Activated CD4-positive, alpha-beta T cell treated with anti-CD3 and anti-CD28 coated beads for 24 hours (primary cell): ENCODE data around the gene RPEL1.

Source experiments
- DNase-seq, 2 donors: peaks; one replicate each; pipeline ENCODE4 v3.0.0-alpha.2; 2020; ENCODE audit warnings: low read depth in 2 of 2

Gene RPEL1

DNA sequence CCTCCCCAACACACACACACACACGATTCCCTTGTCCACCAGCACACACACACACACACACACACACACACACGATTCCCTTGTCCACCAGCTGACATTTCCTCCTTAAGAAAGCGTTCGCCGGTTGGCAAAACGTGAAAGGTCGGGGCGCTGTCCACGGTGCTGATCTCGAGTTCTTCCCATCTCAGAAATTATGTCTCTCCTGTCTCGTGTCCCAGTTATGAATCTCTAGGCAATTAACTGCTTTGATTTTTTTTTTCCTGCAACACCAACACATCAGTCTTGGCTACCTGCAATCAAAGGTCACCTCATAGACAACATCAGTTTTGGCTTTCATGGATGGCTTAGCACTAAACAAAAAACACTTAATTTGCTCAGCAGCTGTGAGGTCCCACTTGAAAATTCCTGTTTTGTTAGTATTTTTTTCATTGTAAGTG lies 33.2 kb downstream of the RPEL1 start:
- peak; percentile 21 to 46 for DNase-seq

DNA sequence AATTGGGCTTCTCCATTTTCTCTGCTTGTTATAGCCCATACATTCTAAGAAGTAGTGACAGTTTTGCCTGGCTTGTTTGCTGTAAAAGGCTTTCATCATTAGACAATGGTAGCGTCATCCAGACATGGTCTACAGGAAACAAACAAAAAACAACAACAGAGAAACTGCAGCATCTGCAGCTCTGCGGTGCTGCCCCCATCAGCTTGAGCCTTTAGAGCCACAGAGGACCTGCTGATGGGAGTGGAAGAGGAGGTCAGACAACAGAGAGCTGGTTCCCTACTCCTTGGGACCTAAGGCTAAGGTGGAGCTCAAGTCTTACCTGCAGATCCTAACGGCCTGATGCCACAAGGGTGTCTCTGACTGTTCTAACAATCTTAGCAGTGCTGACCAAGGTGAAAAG lies 34.3 kb downstream of the RPEL1 start:
- DNase-seq, result no peak

GRCh38 chr10:103280506-103280905 lies 34.8 kb downstream of the RPEL1 start:
- no peak for DNase-seq

GRCh38 chr10:103281753-103282152 lies 36.1 kb downstream of the RPEL1 start:
- DNase-seq, result no peak

DNA sequence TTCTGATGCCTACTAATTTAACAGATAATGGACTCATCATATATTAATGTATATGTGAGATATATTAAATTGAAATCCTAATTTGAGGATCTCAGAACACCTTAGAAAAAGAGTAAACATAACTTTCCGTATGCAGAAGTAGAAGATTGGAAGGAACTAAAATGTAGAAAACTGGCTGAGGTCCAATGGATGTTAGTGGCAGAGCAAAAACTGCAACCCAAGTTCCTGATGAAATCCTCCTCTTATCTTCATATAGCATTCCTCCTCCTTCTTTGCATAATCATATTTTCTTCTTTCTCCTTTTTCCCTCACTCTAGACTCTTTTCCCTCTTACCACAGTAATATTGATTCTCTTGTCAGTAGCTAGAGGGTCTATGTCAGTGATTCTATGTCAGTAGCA lies 37.3 kb downstream of the RPEL1 start:
- no peak for DNase-seq

- DNase-seq, result no peak
Measured at GRCh38 chr10:103284170-103284569, 38.5 kb downstream of the RPEL1 start.

DNA sequence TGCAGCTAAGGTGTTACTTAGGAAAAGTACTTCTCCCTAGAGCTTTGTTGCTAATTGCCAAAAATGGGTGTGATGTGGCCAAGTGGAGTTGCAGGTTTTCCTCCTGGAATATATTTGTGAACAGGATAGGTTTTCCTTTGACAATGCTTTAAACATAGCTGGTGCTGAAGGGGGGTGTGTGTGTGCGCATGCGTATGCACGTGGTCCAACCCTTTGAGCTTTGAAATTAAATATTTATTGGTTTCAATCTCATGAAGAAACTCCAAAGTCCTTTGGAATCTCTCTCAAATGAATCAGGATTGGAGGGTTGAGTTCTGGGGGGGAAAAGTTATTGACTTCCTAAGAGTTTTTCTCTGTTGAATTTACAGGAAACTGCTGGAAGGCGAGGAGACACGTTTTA lies 42.3 kb downstream of the RPEL1 start:
- DNase-seq, result no peak

DNA sequence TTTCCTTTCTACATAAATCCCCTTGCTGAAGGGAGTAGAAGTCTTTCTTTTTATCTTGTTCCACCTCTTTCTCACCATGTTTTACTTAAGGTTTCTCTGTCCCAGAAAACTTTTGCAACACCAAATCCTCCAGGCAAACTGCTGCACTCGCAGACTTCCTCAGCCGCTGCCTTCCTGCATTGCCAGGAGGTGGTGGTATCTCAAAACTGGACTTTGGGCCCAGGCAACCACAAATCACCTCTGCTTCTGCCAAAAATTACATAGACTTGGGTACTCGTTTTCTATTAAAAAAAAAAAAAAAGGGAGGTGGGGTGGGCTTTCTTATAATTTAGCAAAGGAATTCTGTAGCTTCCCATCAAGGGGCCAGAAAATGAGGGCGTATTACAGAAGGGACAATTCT lies 45.9 kb downstream of the RPEL1 start:
- no peak for DNase-seq

- DNase-seq, result no peak
Measured at GRCh38 chr10:103295374-103296015, 49.8 kb downstream of the RPEL1 start.
